Measurements from ENCODE around the gene ZC3H4.

GRCh38 chr19:47028195-47028601 lies 85.4 kb downstream of the ZC3H4 start:
- TF ChIP-seq EP300 (IDR thresholded peaks at IDR 0.05) (no peak), POLR2A (IDR thresholded peaks at IDR 0.05) (no peak)

Measured in tibial nerve (tissue), 3 donors.